WERI-Rb-1 (cell line): ENCODE data around the gene MLC1.

Experiments used
- DNase-seq: peaks from one replicate; pipeline ENCODE4 v3.0.0-alpha.2; 2020
- H3K27ac ChIP-seq: fragments of 250-450 bp; sonication (Bioruptor Pico); 2 replicates; pipeline ENCODE4 v1.5.1; 2020; ENCODE audit warnings: mild to moderate bottlenecking, moderate library complexity
- H3K27me3 ChIP-seq: fragments of 250-450 bp; sonication (Bioruptor Pico); 2 replicates; pipeline ENCODE4 v1.5.1; 2021; ENCODE audit warnings: mild to moderate bottlenecking, low read depth, moderate library complexity; ENCODE audit not compliant: insufficient read depth, severe bottlenecking
- H3K36me3 ChIP-seq: fragments of 250-450 bp; sonication (Bioruptor Pico); 2 replicates; pipeline ENCODE4 v1.5.1; 2020; ENCODE audit warnings: mild to moderate bottlenecking, moderate library complexity
- H3K4me3 ChIP-seq: 2 replicates; pipeline ENCODE4 v1.5.1; 2011; ENCODE audit warnings: low read depth, mild to moderate bottlenecking, control low read depth, low read length
- H3K9me3 ChIP-seq: fragments of 250-450 bp; sonication (Bioruptor Pico); 2 replicates; pipeline ENCODE4 v1.5.1; 2021; ENCODE audit warnings: mild to moderate bottlenecking, moderate library complexity; ENCODE audit not compliant: severe bottlenecking
- TF ChIP-seq, protein P1 (sequence below): IDR thresholded peaks from 2 replicates; pipeline ENCODE4 v1.5.1; 2011; ENCODE audit warnings: low read depth, mild to moderate bottlenecking, control low read depth, inconsistent platforms, low read length

MLC1 gene

DNA sequence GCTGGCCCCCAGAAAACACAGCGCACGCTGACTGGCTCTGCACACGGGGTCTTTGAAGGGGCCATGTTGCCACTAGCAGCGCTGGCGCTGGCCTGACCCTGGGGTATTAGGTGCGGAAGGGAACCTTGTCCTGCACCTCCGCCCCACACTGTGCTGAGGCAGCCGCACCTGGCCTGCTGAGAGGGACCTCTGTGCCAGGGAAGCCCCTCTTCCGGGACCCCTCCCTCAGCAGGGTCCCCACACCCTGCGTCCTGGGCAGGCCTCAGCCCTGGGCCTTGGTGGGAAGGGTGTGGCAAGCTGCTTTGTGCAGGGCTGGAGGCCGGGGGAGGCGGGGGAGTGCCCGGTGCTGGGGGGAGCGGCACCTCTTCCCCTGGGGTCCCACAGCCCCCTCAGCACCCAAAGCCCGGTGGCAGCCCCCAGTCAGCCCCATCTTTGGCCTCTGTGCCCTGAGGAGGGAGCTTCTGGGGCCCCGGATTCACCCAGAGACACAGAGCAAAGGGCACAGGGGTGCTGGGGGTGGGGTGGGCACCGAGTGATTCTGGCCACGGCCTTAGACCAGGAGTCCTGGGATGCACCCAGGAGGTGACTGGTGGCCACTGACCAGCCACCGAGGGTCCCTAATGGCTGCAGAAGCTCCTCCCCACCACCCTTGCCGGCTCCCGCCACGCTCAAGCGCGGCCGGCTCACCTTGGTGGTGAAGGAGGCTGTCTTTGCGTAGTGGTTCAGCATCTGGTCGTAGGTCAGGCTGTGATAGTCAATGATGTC is 38.6 kb downstream of the MLC1 start:
- H3K4me3 ChIP-seq = no peak overlapping the region
- H3K27ac ChIP-seq = no peak overlapping the region
- H3K36me3 ChIP-seq = no peaks in the 10 kb centered on the region
- DNase-seq = no peak
- H3K27me3 ChIP-seq = no peaks in the 10 kb centered on the region
- TF ChIP-seq, protein P1, sequence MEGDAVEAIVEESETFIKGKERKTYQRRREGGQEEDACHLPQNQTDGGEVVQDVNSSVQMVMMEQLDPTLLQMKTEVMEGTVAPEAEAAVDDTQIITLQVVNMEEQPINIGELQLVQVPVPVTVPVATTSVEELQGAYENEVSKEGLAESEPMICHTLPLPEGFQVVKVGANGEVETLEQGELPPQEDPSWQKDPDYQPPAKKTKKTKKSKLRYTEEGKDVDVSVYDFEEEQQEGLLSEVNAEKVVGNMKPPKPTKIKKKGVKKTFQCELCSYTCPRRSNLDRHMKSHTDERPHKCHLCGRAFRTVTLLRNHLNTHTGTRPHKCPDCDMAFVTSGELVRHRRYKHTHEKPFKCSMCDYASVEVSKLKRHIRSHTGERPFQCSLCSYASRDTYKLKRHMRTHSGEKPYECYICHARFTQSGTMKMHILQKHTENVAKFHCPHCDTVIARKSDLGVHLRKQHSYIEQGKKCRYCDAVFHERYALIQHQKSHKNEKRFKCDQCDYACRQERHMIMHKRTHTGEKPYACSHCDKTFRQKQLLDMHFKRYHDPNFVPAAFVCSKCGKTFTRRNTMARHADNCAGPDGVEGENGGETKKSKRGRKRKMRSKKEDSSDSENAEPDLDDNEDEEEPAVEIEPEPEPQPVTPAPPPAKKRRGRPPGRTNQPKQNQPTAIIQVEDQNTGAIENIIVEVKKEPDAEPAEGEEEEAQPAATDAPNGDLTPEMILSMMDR = no peak
- no peaks in the 10 kb centered on the region for H3K9me3 ChIP-seq

DNA sequence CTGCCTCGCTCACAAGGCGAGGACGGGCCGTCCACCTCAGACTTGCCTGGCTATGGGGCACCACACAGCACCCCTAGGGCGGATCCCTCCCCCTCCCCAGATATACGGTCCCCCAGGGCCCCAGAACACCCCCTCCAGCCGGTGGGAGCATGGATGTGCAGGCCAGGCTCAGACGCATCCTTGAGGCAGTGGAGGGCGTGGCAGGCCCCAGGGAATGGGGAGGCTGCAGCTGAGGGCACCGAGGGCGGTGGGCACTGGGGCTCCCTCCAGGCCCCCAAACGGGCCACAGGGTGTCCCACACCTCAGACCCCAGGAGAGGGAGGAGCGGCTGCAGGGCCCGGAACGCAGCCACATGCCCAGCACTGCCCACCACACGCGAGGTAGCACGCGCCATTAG is 39.2 kb downstream of the MLC1 start:
- Histone ChIP-seq H3K4me3 (no peak overlapping the region), H3K36me3 (no peaks in the 10 kb centered on the region), H3K9me3 (no peaks in the 10 kb centered on the region), H3K27ac (no peak overlapping the region), H3K27me3 (no peaks in the 10 kb centered on the region)
- no peak for DNase-seq
- TF ChIP-seq, protein P1 = no peak

DNA sequence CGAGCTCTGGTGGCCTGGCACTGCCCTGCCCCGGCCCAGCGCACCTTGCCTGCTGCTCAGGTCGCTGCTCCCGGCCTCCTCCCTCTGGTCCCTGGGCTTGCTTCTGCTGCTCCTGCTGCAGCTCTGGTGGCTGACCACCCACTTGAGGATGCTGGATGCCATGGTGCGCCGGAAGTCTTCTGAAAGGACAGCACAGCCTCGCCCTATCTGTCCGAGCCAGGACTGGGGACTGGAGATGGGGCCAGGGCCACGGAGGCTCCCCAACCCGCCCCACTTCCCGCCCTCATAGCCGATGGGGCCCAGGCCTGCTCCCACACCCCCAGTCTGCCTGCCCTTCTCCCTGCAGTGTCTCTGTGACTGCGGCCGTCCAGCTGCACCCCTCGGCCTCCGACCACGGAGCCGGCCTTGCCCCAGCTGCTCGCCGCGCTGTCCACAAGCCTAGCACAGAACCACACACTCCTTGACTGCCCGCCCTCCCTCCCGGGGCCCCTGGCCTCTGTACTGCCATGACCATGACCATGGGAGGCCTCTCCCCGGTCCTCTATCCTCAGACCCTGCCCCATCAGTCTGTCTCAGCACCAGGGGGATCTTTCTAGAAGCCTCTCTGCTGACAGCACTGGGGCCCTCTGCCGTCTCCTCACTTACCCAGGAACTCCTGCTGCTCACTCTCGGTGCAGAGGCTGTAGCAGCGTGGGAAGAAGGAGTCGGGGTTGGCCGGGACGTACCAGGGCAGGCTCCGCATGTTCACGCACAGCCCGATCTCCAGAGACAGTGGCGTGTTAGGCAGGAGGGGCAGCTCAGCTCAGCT is 39.8 kb downstream of the MLC1 start:
- no peaks in the 10 kb centered on the region for H3K36me3 ChIP-seq
- no peaks in the 10 kb centered on the region for H3K27me3 ChIP-seq
- no peak for DNase-seq
- H3K9me3 ChIP-seq = no peaks in the 10 kb centered on the region
- H3K4me3 ChIP-seq = no peak overlapping the region
- TF ChIP-seq, protein P1 = no peak
- H3K27ac ChIP-seq = no peak overlapping the region

DNA sequence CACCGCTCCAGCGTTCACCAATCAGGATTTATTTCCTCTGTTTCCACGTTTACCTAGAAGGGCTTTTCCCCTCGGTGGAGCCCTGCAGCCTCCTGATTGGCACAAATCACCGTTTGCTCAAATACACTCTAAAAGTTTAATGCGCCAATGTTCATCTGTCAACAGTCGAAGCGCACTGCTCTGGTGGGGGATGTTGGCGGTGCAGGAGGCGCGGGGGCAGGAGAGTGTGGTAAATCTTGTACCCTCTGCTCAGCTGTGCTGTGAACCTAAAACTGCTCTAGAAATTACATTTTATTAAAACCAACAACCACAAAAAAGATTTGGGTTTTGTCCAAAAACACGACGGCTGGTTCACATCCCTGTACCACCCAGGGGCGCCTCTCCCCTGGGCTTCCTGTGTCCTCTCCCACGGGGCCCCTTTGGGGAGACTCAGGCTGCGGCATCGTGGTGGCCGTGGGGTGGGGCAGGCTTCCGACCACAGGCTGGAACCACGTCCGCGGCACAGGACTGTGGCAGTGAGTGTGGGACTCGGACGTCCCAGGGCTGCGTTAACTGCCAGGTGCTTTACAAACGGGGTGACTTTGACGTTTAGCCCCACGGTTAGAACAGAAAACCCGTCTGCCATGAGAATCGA is 40.6 kb downstream of the MLC1 start:
- DNase-seq = no peak
- no peaks in the 10 kb centered on the region for H3K27me3 ChIP-seq
- H3K36me3 ChIP-seq = no peaks in the 10 kb centered on the region

DNA sequence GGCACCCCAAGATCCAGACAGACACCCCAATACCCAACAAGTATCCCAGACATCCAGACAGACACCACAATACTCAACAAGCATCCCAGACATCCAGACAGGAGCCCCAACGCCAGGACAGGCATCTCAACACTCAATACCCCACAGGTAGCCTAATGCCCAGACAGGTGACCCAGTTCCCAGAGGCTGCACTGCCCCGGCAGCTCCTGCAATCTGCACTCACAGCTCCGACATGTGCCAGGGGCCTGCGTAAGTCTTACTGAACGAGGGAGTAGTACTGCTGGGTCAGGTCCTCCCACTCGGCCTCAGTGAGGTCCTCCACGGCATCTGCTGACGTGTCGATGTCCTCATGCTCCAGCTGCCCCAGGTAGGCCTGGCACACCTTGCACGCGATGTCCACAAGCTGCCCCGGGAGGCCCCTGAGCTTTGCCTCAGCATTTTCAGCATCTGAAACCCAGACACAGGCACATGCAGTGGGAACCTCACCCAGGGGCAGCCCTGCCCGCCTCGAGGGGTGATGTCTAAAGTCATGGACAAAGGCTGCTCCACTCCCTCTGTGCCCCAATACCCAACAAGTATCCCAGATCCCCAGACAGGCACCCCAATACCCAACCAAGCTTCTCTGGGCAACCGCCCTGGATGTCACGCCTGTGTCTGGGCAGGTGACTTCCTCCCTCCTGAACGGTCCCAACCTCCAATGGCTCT is 43.7 kb downstream of the MLC1 start:
- Histone ChIP-seq H3K36me3 (no peaks in the 10 kb centered on the region), H3K9me3 (no peaks in the 10 kb centered on the region), H3K4me3 (no peak overlapping the region), H3K27me3 (no peaks in the 10 kb centered on the region), H3K27ac (no peak overlapping the region)
- DNase-seq = no peak
- TF ChIP-seq, protein P1 = no peak

More for the DNA sequence above, 40.6 kb downstream of the MLC1 start:
- Histone ChIP-seq H3K9me3 (no peaks in the 10 kb centered on the region), H3K4me3 (no peak overlapping the region), H3K27ac (no peak overlapping the region)
- TF ChIP-seq, protein P1 = no peak
